SU-DHL-6 (cell line): ENCODE results near the gene TRAF3IP3.
A peak's percentile ranks its signal among the peaks of the same experiment; 100 is the strongest.

Experiments
- H2AFZ ChIP-seq: fragments of 200-600 bp; sonication (generic); 2 replicates; pipeline ENCODE4 v1.6.1; 2014; ENCODE audit warnings: low read depth, mild to moderate bottlenecking, moderate library complexity, mixed read lengths, antibody characterized with exemption, low read length; ENCODE audit not compliant: severe bottlenecking
- H3F3A ChIP-seq: fragments of 200-600 bp; shearing (Covaris generic); 2 replicates; pipeline ENCODE4 v1.6.0; 2016; ENCODE audit warnings: antibody characterized with exemption, mild to moderate bottlenecking; ENCODE audit not compliant: insufficient read depth
- H3K27ac ChIP-seq: fragments of 200-600 bp; sonication (generic); 2 replicates; pipeline ENCODE4 v1.5.1; 2016; ENCODE audit warnings: low read depth, mild to moderate bottlenecking, low read length, moderate library complexity, mixed read lengths
- H3K27me3 ChIP-seq: fragments of 200-600 bp; sonication (generic), shearing (Covaris generic); 2 replicates; pipeline ENCODE4 v1.6.0; 2014; ENCODE audit warnings: mild to moderate bottlenecking, low read length
- H3K36me3 ChIP-seq: fragments of 200-600 bp; sonication (generic); 2 replicates; pipeline ENCODE4 v1.6.1; 2014; ENCODE audit warnings: mild to moderate bottlenecking, low read length, mixed read lengths
- H3K4me2 ChIP-seq: fragments of 300-600, 200-600 bp; shearing (Covaris generic), sonication (generic); 2 replicates; pipeline ENCODE4 v1.6.0; 2014; ENCODE audit warnings: low read length, low read depth, mild to moderate bottlenecking; ENCODE audit not compliant: poor library complexity, severe bottlenecking
- H3K4me3 ChIP-seq: fragments of 200-600 bp; sonication (generic); 2 replicates; pipeline ENCODE4 v1.5.1; 2014; ENCODE audit warnings: antibody characterized with exemption, low read length, mild to moderate bottlenecking, mixed read lengths; ENCODE audit not compliant: insufficient read depth, poor library complexity, severe bottlenecking
- H3K79me2 ChIP-seq: fragments of 200-600 bp; sonication (generic); 2 replicates; pipeline ENCODE4 v1.6.1; 2014; ENCODE audit warnings: mild to moderate bottlenecking, low read length, moderate library complexity; ENCODE audit not compliant: insufficient read depth
- H3K9ac ChIP-seq: fragments of 200-600 bp; sonication (generic); 2 replicates; pipeline ENCODE4 v1.7.0; 2014; ENCODE audit warnings: mild to moderate bottlenecking, low read length
- H3K9me2 ChIP-seq: fragments of 200-600 bp; sonication (generic); replicated peaks from 2 replicates; pipeline ENCODE4 v1.6.1; 2014; ENCODE audit warnings: low read length; ENCODE audit not compliant: insufficient read depth
- H3K9me3 ChIP-seq: fragments of 200-600 bp; sonication (generic); 2 replicates; pipeline ENCODE4 v1.6.1; 2014; ENCODE audit warnings: low read length, mixed read lengths; ENCODE audit not compliant: insufficient read depth
- H4K20me1 ChIP-seq: fragments of 200-600 bp; sonication (generic); 2 replicates; pipeline ENCODE4 v1.6.1; 2014; ENCODE audit warnings: low read depth, mild to moderate bottlenecking, antibody characterized with exemption, low read length, moderate library complexity, mixed read lengths
- CTCF ChIP-seq: fragments of 200-600 bp; sonication (generic); IDR thresholded peaks from one replicate; pipeline ENCODE4 v1.5.1; 2017; ENCODE audit warnings: antibody characterized with exemption, mild to moderate bottlenecking, low read length, moderate library complexity; ENCODE audit not compliant: insufficient read depth, poor library complexity, severe bottlenecking
- EZH2phosphoT487 ChIP-seq: fragments of 200-600 bp; sonication (generic), shearing (Covaris generic); conservative IDR thresholded peaks from 2 replicates; pipeline ENCODE4 v1.6.1; 2018; ENCODE audit warnings: mild to moderate bottlenecking, antibody characterized with exemption, low read length, moderate library complexity, mixed read lengths

TRAF3IP3 gene

GRCh38 chr1:209829716-209830115 lies 73.9 kb downstream of the TRAF3IP3 start:
- H3K4me3 ChIP-seq: no peak overlapping the region
- H3K27ac ChIP-seq: no peak overlapping the region
- H3K9ac ChIP-seq: no peak overlapping the region
- H3K4me2 ChIP-seq: peak overlapping the region; percentile 65
- H3K79me2 ChIP-seq: peaks cover 32% of the 10 kb centered on the region
- no peaks in the 10 kb centered on the region for H3K27me3 ChIP-seq
- peaks cover 32% of the 10 kb centered on the region; the same call in 1 of the 2 replicates for H3K36me3 ChIP-seq
- no peaks in the 10 kb centered on the region for H4K20me1 ChIP-seq
- H2AFZ ChIP-seq: no peak overlapping the region
- 0 out of 2 replicates have a peak, but pooled peaks cover 3% of the 10 kb centered on the region for H3F3A ChIP-seq
- TF ChIP-seq EZH2phosphoT487: no peak
- TF ChIP-seq CTCF: no peak
- H3K9me2 ChIP-seq: no peaks in the 10 kb centered on the region
- no peaks in the 10 kb centered on the region for H3K9me3 ChIP-seq

GRCh38 chr1:209830722-209831121 lies 74.9 kb downstream of the TRAF3IP3 start:
- Histone ChIP-seq H3K79me2 (peaks cover 32% of the 10 kb centered on the region), H3F3A (0 out of 2 replicates have a peak, but pooled peaks cover 3% of the 10 kb centered on the region), H3K4me3 (no peak overlapping the region), H3K9me2 (no peaks in the 10 kb centered on the region), H3K9me3 (no peaks in the 10 kb centered on the region), H3K36me3 (peaks cover 37% of the 10 kb centered on the region), H4K20me1 (no peaks in the 10 kb centered on the region), H3K9ac (no peak overlapping the region), H3K27ac (no peak overlapping the region), H2AFZ (no peak overlapping the region), H3K4me2 (no peak overlapping the region), H3K27me3 (no peaks in the 10 kb centered on the region)
- TF ChIP-seq EZH2phosphoT487 (no peak), CTCF (no peak)

- Histone ChIP-seq H4K20me1 (no peaks in the 10 kb centered on the region), H3K9me2 (no peaks in the 10 kb centered on the region), H3F3A (0 out of 2 replicates have a peak, but pooled peaks cover 3% of the 10 kb centered on the region), H3K27ac (no peak overlapping the region), H3K9ac (no peak overlapping the region), H3K36me3 (peaks cover 44% of the 10 kb centered on the region), H2AFZ (no peak overlapping the region), H3K79me2 (peaks cover 32% of the 10 kb centered on the region), H3K27me3 (no peaks in the 10 kb centered on the region), H3K4me2 (no peak overlapping the region), H3K4me3 (no peak overlapping the region), H3K9me3 (no peaks in the 10 kb centered on the region)
- no peak for TF ChIP-seq EZH2phosphoT487
Measured at GRCh38 chr1:209831615-209832014, 75.8 kb downstream of the TRAF3IP3 start.
